ENCODE data around the gene PLEK. TPM values are rescaled to one million over a fixed set of nuclear protein-coding genes. Genes with fewer than 3 reads are reported as not detected.
"Not testable (repeated sequence)": the region's sequence is repeated elsewhere in the genome, so short reads cannot be mapped to it uniquely, and the experiment has no call there.

Gene PLEK
- total RNA-seq, 1 donor from 2014 or later = 3.2 TPM

GRCh38 chr2:68377137-68377780 lies 12.2 kb downstream of the PLEK start:
- H3K4me1 Mint-ChIP-seq (ENCODE audit: low read depth) = peaks cover 32% of the 10 kb centered on the region
- no peaks in the 10 kb centered on the region for H3K9me3 Mint-ChIP-seq
- no peak for DNase-seq (ENCODE audit: low spot score)
- intact Hi-C loops (cut with micrococcal nuclease) = no loop called here
- peaks cover 7% of the 10 kb centered on the region for H3K36me3 Mint-ChIP-seq (ENCODE audit: low read depth)
- H3K27me3 Mint-ChIP-seq (ENCODE audit: insufficient read depth) = peaks cover 13% of the 10 kb centered on the region
- no peak overlapping the region for H3K4me3 Mint-ChIP-seq
- no peak overlapping the region for H3K27ac Mint-ChIP-seq

- not testable (repeated sequence) for H3K27ac Mint-ChIP-seq; H3K9me3 Mint-ChIP-seq; H3K4me3 Mint-ChIP-seq; DNase-seq (ENCODE audit: low spot score); H3K36me3 Mint-ChIP-seq (ENCODE audit: low read depth)
- intact Hi-C loops (cut with micrococcal nuclease) = loop anchor here (1.0 kb wide), 3 partner anchors 7 to 63 kb away; no protein-coding TSS in a partner anchor
- peaks cover 13% of the 10 kb centered on the region for H3K27me3 Mint-ChIP-seq (ENCODE audit: insufficient read depth)
- H3K4me1 Mint-ChIP-seq (ENCODE audit: low read depth) = peaks cover 28% of the 10 kb centered on the region
Measured at GRCh38 chr2:68378779-68379178, 13.7 kb downstream of the PLEK start.

DNA sequence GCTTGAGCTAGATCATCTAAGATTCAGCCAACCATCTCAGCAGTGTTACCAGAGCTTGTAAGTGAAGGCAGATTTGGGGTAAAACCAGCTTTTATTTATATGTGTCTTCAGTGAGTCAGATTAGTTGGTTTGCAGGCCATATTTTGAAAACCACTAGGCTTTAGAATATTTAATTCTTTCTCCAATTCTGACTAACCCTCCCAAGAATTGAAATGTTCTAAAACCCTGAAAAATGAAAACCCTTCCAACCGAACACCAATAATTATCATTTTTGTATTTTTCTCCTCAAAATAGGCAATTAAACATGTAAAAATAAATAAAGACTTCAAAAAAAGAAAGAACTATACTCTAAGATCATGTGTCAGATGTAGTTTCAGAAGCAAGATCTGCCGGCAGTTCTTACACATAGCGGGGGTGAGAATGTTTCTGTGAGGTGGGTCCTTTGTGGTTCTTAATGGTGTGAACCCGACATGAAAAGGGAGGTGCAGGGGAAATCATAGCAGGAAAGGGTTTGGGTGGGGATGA lies 14.2 kb downstream of the PLEK start:
- Mint-ChIP-seq H3K27me3 (ENCODE audit: insufficient read depth) (peaks cover 13% of the 10 kb centered on the region), H3K4me1 (ENCODE audit: low read depth) (peaks cover 28% of the 10 kb centered on the region), H3K27ac (peak overlapping the region; percentile 76), H3K4me3 (peak overlapping the region; percentile 51), H3K36me3 (ENCODE audit: low read depth) (peaks cover 8% of the 10 kb centered on the region), H3K9me3 (no peaks in the 10 kb centered on the region)
- intact Hi-C loops (cut with micrococcal nuclease) = loop anchor here (1.0 kb wide), 3 partner anchors 8 to 62 kb away; no protein-coding TSS in a partner anchor
- DNase-seq (ENCODE audit: low spot score) = no peak

DNA sequence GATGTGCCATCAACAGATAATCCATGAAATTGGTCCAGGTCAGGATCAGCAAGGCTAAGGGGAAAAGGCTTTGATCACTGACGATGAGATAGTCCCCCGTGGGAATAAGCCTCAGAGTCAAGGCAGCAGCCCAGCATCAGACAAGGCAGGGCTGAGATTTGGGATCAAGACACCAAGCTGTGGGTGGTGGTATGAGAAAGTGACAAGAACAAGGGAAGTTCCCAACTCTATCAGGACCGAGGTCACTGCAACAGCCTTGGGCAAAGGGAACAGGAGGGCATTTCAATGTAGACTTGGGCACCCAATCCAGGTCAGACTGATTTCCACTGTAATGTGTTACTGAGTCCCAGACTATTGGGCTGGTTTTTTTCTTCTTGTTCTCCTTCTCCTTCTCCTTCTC lies 18.7 kb downstream of the PLEK start:
- no peak for DNase-seq (ENCODE audit: low spot score)
- Mint-ChIP-seq H3K4me3 (no peak overlapping the region), H3K27me3 (ENCODE audit: insufficient read depth) (no peaks in the 10 kb centered on the region), H3K36me3 (ENCODE audit: low read depth) (peaks cover 11% of the 10 kb centered on the region), H3K4me1 (ENCODE audit: low read depth) (peaks cover 54% of the 10 kb centered on the region), H3K9me3 (peaks cover 4% of the 10 kb centered on the region), H3K27ac (no peak overlapping the region)
- intact Hi-C loops (cut with micrococcal nuclease) = loop anchor here (10.0 kb wide), 2 partner anchors 531 to 989 kb away; partner anchors contain the start of gene ETAA1

- Mint-ChIP-seq H3K4me1 (ENCODE audit: low read depth) (peaks cover 55% of the 10 kb centered on the region), H3K9me3 (peaks cover 4% of the 10 kb centered on the region), H3K36me3 (ENCODE audit: low read depth) (peaks cover 11% of the 10 kb centered on the region), H3K27ac (no peak overlapping the region), H3K4me3 (no peak overlapping the region), H3K27me3 (ENCODE audit: insufficient read depth) (peaks cover under 1% of the 10 kb centered on the region)
- no peak for DNase-seq (ENCODE audit: low spot score)
- intact Hi-C loops (cut with micrococcal nuclease) = loop anchor here (1.0 to 10.0 kb wide), 6 partner anchors 13 to 990 kb away; partner anchors contain the start of gene ETAA1
Measured at GRCh38 chr2:68384485-68385107, 19.5 kb downstream of the PLEK start.

GRCh38 chr2:68385220-68385906 lies 20.3 kb downstream of the PLEK start:
- DNase-seq (ENCODE audit: low spot score) = no peak
- Mint-ChIP-seq H3K4me1 (ENCODE audit: low read depth) (peaks cover 49% of the 10 kb centered on the region), H3K9me3 (peaks cover 4% of the 10 kb centered on the region), H3K4me3 (peak overlapping the region; percentile 42), H3K27me3 (ENCODE audit: insufficient read depth) (peaks cover 2% of the 10 kb centered on the region), H3K27ac (peak overlapping the region; percentile 91), H3K36me3 (ENCODE audit: low read depth) (peaks cover 8% of the 10 kb centered on the region)
- intact Hi-C loops (cut with micrococcal nuclease) = loop anchor here (1.0 to 10.0 kb wide), 6 partner anchors 14 to 991 kb away; partner anchors contain the start of gene ETAA1

DNA sequence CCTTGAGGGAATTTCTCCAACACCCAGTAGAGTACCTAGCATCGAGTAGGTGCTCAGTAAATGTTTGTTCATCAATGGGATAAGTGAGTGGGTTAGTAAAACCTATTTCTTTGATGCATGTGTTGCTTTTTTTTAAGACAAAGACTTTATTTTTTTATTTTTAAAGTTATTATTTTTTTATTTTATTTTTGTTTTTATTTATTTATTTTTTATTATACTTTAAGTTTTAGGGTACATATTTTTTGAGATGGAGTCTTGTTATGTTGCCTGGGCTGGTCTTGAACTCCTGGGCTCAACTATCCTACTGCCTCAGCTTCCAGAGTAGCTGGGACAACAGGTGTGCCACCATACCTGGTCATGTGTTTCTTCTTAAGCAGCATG lies 20.8 kb downstream of the PLEK start:
- intact Hi-C loops (cut with micrococcal nuclease) = loop anchor here (1.0 to 10.0 kb wide), 7 partner anchors 15 to 991 kb away; partner anchors contain the start of gene ETAA1
- Mint-ChIP-seq H3K27me3 (ENCODE audit: insufficient read depth) (peaks cover 2% of the 10 kb centered on the region), H3K4me1 (ENCODE audit: low read depth) (peaks cover 48% of the 10 kb centered on the region), H3K27ac (peak overlapping the region; percentile 91), H3K36me3 (ENCODE audit: low read depth) (peaks cover 7% of the 10 kb centered on the region), H3K4me3 (peak overlapping the region; percentile 42), H3K9me3 (peaks cover 4% of the 10 kb centered on the region)
- no peak for DNase-seq (ENCODE audit: low spot score)

GRCh38 chr2:68386365-68386764 lies 21.3 kb downstream of the PLEK start:
- no peak for DNase-seq (ENCODE audit: low spot score)
- H3K27me3 Mint-ChIP-seq (ENCODE audit: insufficient read depth) = peaks cover 4% of the 10 kb centered on the region
- intact Hi-C loops (cut with micrococcal nuclease) = loop anchor here (2.0 to 10.0 kb wide), 5 partner anchors 334 to 992 kb away; partner anchors contain the start of gene ETAA1
- H3K4me1 Mint-ChIP-seq (ENCODE audit: low read depth) = peaks cover 48% of the 10 kb centered on the region
- H3K4me3 Mint-ChIP-seq = no peak overlapping the region
- H3K27ac Mint-ChIP-seq = peak overlapping the region; percentile 14
- peaks cover 4% of the 10 kb centered on the region for H3K9me3 Mint-ChIP-seq
- H3K36me3 Mint-ChIP-seq (ENCODE audit: low read depth) = peaks cover 5% of the 10 kb centered on the region

DNA sequence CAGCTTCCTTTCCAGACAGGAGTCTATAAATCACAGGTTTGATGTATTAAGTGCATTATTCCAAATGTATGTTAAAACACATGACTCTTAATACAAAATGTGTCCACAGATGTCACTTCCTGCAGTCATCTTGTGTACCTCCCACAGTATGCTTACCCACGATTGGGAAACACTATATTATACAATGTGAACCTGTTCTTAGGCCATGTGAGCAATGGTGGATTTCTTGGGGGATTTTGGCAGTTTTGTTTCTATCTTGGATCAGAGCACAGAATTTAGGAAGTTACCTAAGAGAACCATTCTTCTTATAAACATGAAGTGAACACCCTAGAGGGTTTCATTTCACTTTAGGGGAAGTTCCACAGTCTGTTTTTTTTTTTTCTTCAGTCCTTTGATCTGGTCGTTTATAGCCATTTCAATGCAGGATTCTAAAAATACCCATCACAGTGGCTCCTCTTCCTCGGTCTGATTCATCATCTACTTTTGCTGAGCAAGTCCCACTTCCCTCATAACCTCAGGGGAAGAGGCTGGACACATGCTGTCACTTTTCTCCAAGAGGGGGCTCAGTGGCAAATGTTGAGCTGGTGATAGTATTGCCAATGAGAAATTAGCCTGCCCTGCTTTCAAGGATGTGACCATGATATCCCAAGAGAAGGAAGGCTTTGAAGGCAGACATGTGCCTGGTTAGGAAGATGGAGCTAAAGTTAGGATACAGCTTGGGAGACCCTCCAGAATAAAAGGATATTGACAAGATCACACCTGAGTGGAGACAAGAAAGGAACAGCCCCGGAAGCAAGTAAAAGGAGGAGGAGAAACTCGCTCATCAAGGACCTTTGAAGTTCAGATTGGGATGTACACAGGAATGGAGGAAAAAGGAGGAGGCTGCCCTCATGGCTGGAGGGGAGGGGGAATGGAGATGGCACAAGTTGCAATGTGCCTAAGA lies 22.6 kb downstream of the PLEK start:
- peak overlapping the region; percentile 90 for H3K27ac Mint-ChIP-seq
- H3K4me3 Mint-ChIP-seq = peak overlapping the region; percentile 77
- peaks cover 9% of the 10 kb centered on the region for H3K36me3 Mint-ChIP-seq (ENCODE audit: low read depth)
- peaks cover 48% of the 10 kb centered on the region for H3K4me1 Mint-ChIP-seq (ENCODE audit: low read depth)
- H3K27me3 Mint-ChIP-seq (ENCODE audit: insufficient read depth) = peaks cover 4% of the 10 kb centered on the region
- peaks cover 4% of the 10 kb centered on the region for H3K9me3 Mint-ChIP-seq
- intact Hi-C loops (cut with micrococcal nuclease) = loop anchor here (1.0 to 10.0 kb wide), 13 partner anchors 8 to 993 kb away; partner anchors contain the start of genes APLF, ETAA1, FBXO48 and PPP3R1
- DNase-seq (ENCODE audit: low spot score) = no peak

GRCh38 chr2:68388358-68388757 lies 23.3 kb downstream of the PLEK start:
- Mint-ChIP-seq H3K4me1 (ENCODE audit: low read depth) (peaks cover 48% of the 10 kb centered on the region), H3K9me3 (peaks cover 4% of the 10 kb centered on the region), H3K27me3 (ENCODE audit: insufficient read depth) (peaks cover 9% of the 10 kb centered on the region), H3K4me3 (peak overlapping the region; percentile 77), H3K27ac (peak overlapping the region; percentile 90), H3K36me3 (ENCODE audit: low read depth) (peaks cover 9% of the 10 kb centered on the region)
- intact Hi-C loops (cut with micrococcal nuclease) = loop anchor here (1.0 to 10.0 kb wide), 5 partner anchors 53 to 994 kb away; partner anchors contain the start of gene ETAA1
- DNase-seq (ENCODE audit: low spot score) = no peak

DNA sequence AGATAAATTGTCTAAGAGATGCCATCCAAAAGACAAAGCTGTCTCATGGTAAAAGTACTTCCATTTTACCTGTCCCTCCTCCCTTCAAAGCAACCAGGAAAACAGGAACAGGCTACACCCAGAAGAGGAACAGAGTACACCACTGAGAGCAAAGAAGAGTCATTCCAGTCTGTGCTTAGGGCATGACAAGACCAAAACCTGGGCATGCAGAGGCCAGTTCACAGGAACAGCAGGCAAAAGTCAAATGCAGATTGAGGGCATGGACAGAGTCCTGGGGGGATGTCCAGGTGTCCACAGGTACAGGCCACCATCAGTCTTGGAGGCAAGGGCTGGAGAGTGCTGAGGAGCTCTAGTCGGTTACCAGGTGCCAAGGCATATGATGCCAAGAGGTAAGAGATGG lies 23.7 kb downstream of the PLEK start:
- DNase-seq (ENCODE audit: low spot score) = no peak
- Mint-ChIP-seq H3K4me1 (ENCODE audit: low read depth) (peaks cover 48% of the 10 kb centered on the region), H3K27me3 (ENCODE audit: insufficient read depth) (peaks cover 9% of the 10 kb centered on the region), H3K4me3 (peak overlapping the region; percentile 77), H3K36me3 (ENCODE audit: low read depth) (peaks cover 9% of the 10 kb centered on the region), H3K9me3 (peaks cover 4% of the 10 kb centered on the region), H3K27ac (peak overlapping the region; percentile 90)
- intact Hi-C loops (cut with micrococcal nuclease) = loop anchor here (1.0 to 10.0 kb wide), 5 partner anchors 53 to 994 kb away; partner anchors contain the start of gene ETAA1

Measured in activated T-helper 1 cell treated with anti-CD3 and anti-CD28 coated beads, Interleukin-12 subunit alpha, Interleukin-12 subunit beta, Interleukin-2, Interleukin-4 antibody, amounts not matched to agents 30 ng/mL and 10 ng/mL and 1 ng/mL, durations not matched to agents 14 hours and 24 hours and 36 hours (primary cell).